PC-3 (cell line): ENCODE measurements around the gene HM13. TPM values are rescaled to one million over a fixed set of nuclear protein-coding genes. Genes with fewer than 3 reads are reported as not detected.

Experiments
- ATAC-seq: fragments of 200-7000 bp; cut with Tn5 transposase; 2 replicates; pipeline ENCODE4 v1.9.1; 2020; ENCODE audit warnings: mild to moderate bottlenecking, moderate library complexity
- BruUV-seq: library from RNA; stranded (reverse); fragments of 400-500 nt; replicated peaks from 2 replicates; lab custom pipeline; 2021; lab: Mats Ljungman, UMichigan
- CTCF ChIA-PET: fragments of 300-600 bp; sonication (Branson Sonifier 250); formaldehyde crosslinking; loops from one replicate; lab custom pipeline; 2022; ENCODE audit warnings: antibody characterized with exemption; lab: Charles Lee
- POLR2A ChIA-PET: fragments of 300-600 bp; sonication (Branson Sonifier 250); formaldehyde crosslinking; loops from one replicate; lab custom pipeline; 2022; ENCODE audit warnings: antibody characterized with exemption; ENCODE audit not compliant: unreplicated experiment; lab: Charles Lee
- DNase-seq: peaks from one replicate; pipeline ENCODE4 v3.0.0-alpha.2; 2015
- H2AFZ ChIP-seq: fragments of 300-600 bp; sonication (generic); 2 replicates; pipeline ENCODE4 v1.6.0; 2016; ENCODE audit warnings: antibody characterized with exemption, low read length
- H3F3A ChIP-seq: fragments of 300-600 bp; sonication (generic); one replicate; pipeline ENCODE4 v1.6.0; 2017; ENCODE audit warnings: antibody characterized with exemption, low read length, control low read depth, mild to moderate bottlenecking; ENCODE audit not compliant: unreplicated experiment
- H3K27ac ChIP-seq: fragments of 300-600 bp; sonication (generic); 2 replicates; pipeline ENCODE4 v1.5.1; 2016; ENCODE audit warnings: mild to moderate bottlenecking, low read length
- H3K27me3 ChIP-seq: fragments of 300-600 bp; sonication (generic); 2 replicates; pipeline ENCODE4 v1.6.1; 2016; ENCODE audit warnings: low read length, mixed read lengths
- H3K36me3 ChIP-seq: fragments of 300-600 bp; sonication (generic); 2 replicates; pipeline ENCODE4 v1.6.1; 2016; ENCODE audit warnings: low read depth, mixed run types, low read length, mixed read lengths
- H3K4me1 ChIP-seq: fragments of 300-600 bp; sonication (generic); 2 replicates; pipeline ENCODE4 v1.5.1; 2016; ENCODE audit warnings: low read length; ENCODE audit not compliant: insufficient read depth
- H3K4me2 ChIP-seq: fragments of 300-600 bp; sonication (generic); 2 replicates; pipeline ENCODE4 v1.6.0; 2016; ENCODE audit warnings: low read length
- H3K4me3 ChIP-seq: fragments of 300-600 bp; sonication (generic); 2 replicates; pipeline ENCODE4 v1.5.1; 2016; ENCODE audit warnings: mild to moderate bottlenecking, low read length, mixed read lengths
- H3K79me2 ChIP-seq: fragments of 300-600 bp; sonication (generic); 2 replicates; pipeline ENCODE4 v1.6.1; 2017; ENCODE audit warnings: low read length, mixed read lengths
- H3K9ac ChIP-seq: fragments of 300-600 bp; sonication (generic); 2 replicates; pipeline ENCODE4 v1.6.0; 2016; ENCODE audit warnings: mild to moderate bottlenecking, low read length
- H3K9me2 ChIP-seq: fragments of 300-600 bp; sonication (generic); replicated peaks from 2 replicates; pipeline ENCODE4 v1.6.1; 2016; ENCODE audit warnings: mixed run types, low read length, mixed read lengths
- H3K9me3 ChIP-seq: fragments of 300-600 bp; sonication (generic); 2 replicates; pipeline ENCODE4 v1.6.1; 2016; ENCODE audit warnings: low read length, mixed read lengths
- H4K20me1 ChIP-seq: fragments of 300-600 bp; sonication (generic); 2 replicates; pipeline ENCODE4 v1.6.1; 2016; ENCODE audit warnings: low read length, mixed read lengths
- CTCF ChIP-seq: fragments of 300-600 bp; sonication (generic); conservative IDR thresholded peaks from 2 replicates; pipeline ENCODE4 v1.5.1; 2017; ENCODE audit warnings: antibody characterized with exemption, low read depth, mild to moderate bottlenecking, low read length
- EZH2 ChIP-seq: fragments of 300-600 bp; sonication (generic); IDR thresholded peaks from one replicate; pipeline ENCODE4 v1.6.1; 2017; ENCODE audit warnings: antibody characterized with exemption, mild to moderate bottlenecking, low read length; ENCODE audit not compliant: unreplicated experiment
- EZH2phosphoT487 ChIP-seq: fragments of 300-600 bp; sonication (generic); IDR thresholded peaks from 2 replicates; pipeline ENCODE4 v1.6.1; 2018; ENCODE audit warnings: mild to moderate bottlenecking, antibody characterized with exemption, low read length, borderline replicate concordance
- intact Hi-C: fragments of 100-400 bp; cut with micrococcal nuclease; formaldehyde crosslinking; loops from 2 replicates; pipeline ENCODE4 v1.9.0; 2023
- total RNA-seq: library from RNA; depleted of rRNA; stranded (reverse); fragments of >200 nt; gene quantifications from 2 replicates; pipeline ENCODE4 v1.2.3, GENCODE V29; 2014

HM13 gene
- total RNA-seq, 1 experiment from 2014 or later, result 99.5 TPM

- no TSS peak for BruUV-seq
- no peaks in the 10 kb centered on the region for H3K9me2 ChIP-seq
- H3K4me3 ChIP-seq, result no peak overlapping the region
- H3K79me2 ChIP-seq, result no peaks in the 10 kb centered on the region
- H3K36me3 ChIP-seq, result peaks cover 42% of the 10 kb centered on the region
- DNase-seq (no peak), ATAC-seq (no peak)
- POLR2A ChIA-PET, result interaction anchor here (0.6 to 1.0 kb wide), 2 partner anchors 43 to 46 kb away, joined by 5 to 7 read pairs; partner anchors contain the start of gene ID1
- no peak for TF ChIP-seq EZH2
- H2AFZ ChIP-seq, result no peak overlapping the region
- peaks cover 59% of the 10 kb centered on the region for H3K4me1 ChIP-seq
- no peaks in the 10 kb centered on the region for H3K9me3 ChIP-seq
- H3K27me3 ChIP-seq, result no peaks in the 10 kb centered on the region
- no peak overlapping the region for H3K9ac ChIP-seq
- 0 out of 2 replicates have a peak overlapping the region, but pooled peaks have one; percentile 95 for H3K27ac ChIP-seq
- intact Hi-C loops, result loop anchor here (5.0 kb wide), 1 partner anchor 160 kb away; the partner anchor contains the start of gene BCL2L1
- H4K20me1 ChIP-seq, result no peaks in the 10 kb centered on the region
- CTCF ChIA-PET, result interaction anchor here (1.0 to 4.1 kb wide), 7 partner anchors 11 to 161 kb away, joined by 3 to 118 read pairs (median 9); partner anchors contain the start of gene ID1
- H3F3A ChIP-seq, result peaks cover 13% of the 10 kb centered on the region
- no peak overlapping the region for H3K4me2 ChIP-seq
Observed at GRCh38 chr20:31562241-31562640, 48.0 kb downstream of the HM13 start.

GRCh38 chr20:31564284-31564683 lies 50.0 kb downstream of the HM13 start:
- H3K9ac ChIP-seq, result no peak overlapping the region
- H3K27me3 ChIP-seq, result no peaks in the 10 kb centered on the region
- ChIA-PET CTCF (no interaction called here), POLR2A (no interaction called here)
- H3K9me2 ChIP-seq, result no peaks in the 10 kb centered on the region
- no peak overlapping the region for H3K27ac ChIP-seq
- H3K36me3 ChIP-seq, result peaks cover 43% of the 10 kb centered on the region
- no peaks in the 10 kb centered on the region for H3K9me3 ChIP-seq
- DNase-seq (no peak), ATAC-seq (no peak)
- H3K4me1 ChIP-seq, result peaks cover 64% of the 10 kb centered on the region
- intact Hi-C loops, result loop anchor here (5.0 kb wide), 1 partner anchor 158 kb away; the partner anchor contains the start of gene BCL2L1
- H3K4me2 ChIP-seq, result no peak overlapping the region
- no peaks in the 10 kb centered on the region for H4K20me1 ChIP-seq
- TF ChIP-seq CTCF, result no peak
- no peak for TF ChIP-seq EZH2phosphoT487
- no peak for TF ChIP-seq EZH2
- no peak overlapping the region for H3K4me3 ChIP-seq
- no peak overlapping the region for H2AFZ ChIP-seq
- no TSS peak for BruUV-seq
- H3K79me2 ChIP-seq, result no peaks in the 10 kb centered on the region
- H3F3A ChIP-seq, result peaks cover 11% of the 10 kb centered on the region

- no peak overlapping the region for H3K4me3 ChIP-seq
- H3K4me2 ChIP-seq, result peak overlapping the region; percentile 45
- H3K79me2 ChIP-seq, result no peaks in the 10 kb centered on the region
- no peaks in the 10 kb centered on the region for H4K20me1 ChIP-seq
- no peak for ATAC-seq
- H3K27me3 ChIP-seq, result no peaks in the 10 kb centered on the region
- no peaks in the 10 kb centered on the region for H3K9me2 ChIP-seq
- no peaks in the 10 kb centered on the region for H3F3A ChIP-seq
- peaks cover 40% of the 10 kb centered on the region for H3K36me3 ChIP-seq
- peak; percentile 39 for DNase-seq
- H3K9me3 ChIP-seq, result no peaks in the 10 kb centered on the region
- H2AFZ ChIP-seq, result no peak overlapping the region
- no peak for TF ChIP-seq EZH2
- TF ChIP-seq EZH2phosphoT487, result no peak
- no peak for TF ChIP-seq CTCF
- H3K4me1 ChIP-seq, result peaks cover 56% of the 10 kb centered on the region
- peak overlapping the region; percentile 66 for H3K27ac ChIP-seq
- CTCF ChIA-PET, result interaction anchor here (0.5 to 6.4 kb wide), 2 partner anchors 46 to 68 kb away, joined by 6 to 86 read pairs; no protein-coding TSS in a partner anchor
- 0 out of 2 replicates have a peak overlapping the region, but pooled peaks have one; percentile 8 for H3K9ac ChIP-seq
- POLR2A ChIA-PET, result interaction anchor here (0.7 to 1.1 kb wide), 2 partner anchors 39 to 47 kb away, joined by 4 read pairs; partner anchors contain the start of gene ID1
- intact Hi-C loops, result no loop called here
- no TSS peak for BruUV-seq
Observed at GRCh38 chr20:31565699-31566318, 51.6 kb downstream of the HM13 start.
